BLaER1 treated with 17β-estradiol and CSF1 and Interleukin-3, amounts not matched to agents 10 nM and 100 nM (cell line): ENCODE results near the gene WNT7B.

ENCODE experiments used
- H3K27ac ChIP-seq, 11 experiments: shearing (Covaris generic); formaldehyde crosslinking; 2 replicates each; pipeline ENCODE4 v1.8.1; 2022
- H3K27me3 ChIP-seq, 11 experiments: shearing (Covaris generic); formaldehyde crosslinking; 2 replicates each; pipeline ENCODE4 v1.8.1; 2022
- H3K36me3 ChIP-seq, 11 experiments: shearing (Covaris generic); formaldehyde crosslinking; 2 replicates each; pipeline ENCODE4 v1.8.1; 2022
- H3K4me1 ChIP-seq, 10 experiments: shearing (Covaris generic); formaldehyde crosslinking; 2 replicates each; pipeline ENCODE4 v1.8.1; 2022
- H3K4me2 ChIP-seq, 11 experiments: shearing (Covaris generic); formaldehyde crosslinking; 2 replicates each; pipeline ENCODE4 v1.8.1; 2022
- H3K4me3 ChIP-seq, 10 experiments: shearing (Covaris generic); formaldehyde crosslinking; 2 replicates each; pipeline ENCODE4 v1.8.1; 2022
- H3K9ac ChIP-seq, 11 experiments: shearing (Covaris generic); formaldehyde crosslinking; 2 replicates each; pipeline ENCODE4 v1.8.1; 2022
- H3K9me3 ChIP-seq, 11 experiments: shearing (Covaris generic); formaldehyde crosslinking; replicated peaks in 1 of 11; 2 replicates each; pipeline ENCODE4 v1.8.1; 2022
- H4K20me1 ChIP-seq, 11 experiments: shearing (Covaris generic); formaldehyde crosslinking; 2 replicates each; pipeline ENCODE4 v1.8.1; 2022
- Cebpa-rat ChIP-seq, 11 experiments: shearing (Covaris generic); IDR thresholded peaks; 2 replicates each; pipeline ENCODE4 v1.8.1; 2022

WNT7B gene

DNA sequence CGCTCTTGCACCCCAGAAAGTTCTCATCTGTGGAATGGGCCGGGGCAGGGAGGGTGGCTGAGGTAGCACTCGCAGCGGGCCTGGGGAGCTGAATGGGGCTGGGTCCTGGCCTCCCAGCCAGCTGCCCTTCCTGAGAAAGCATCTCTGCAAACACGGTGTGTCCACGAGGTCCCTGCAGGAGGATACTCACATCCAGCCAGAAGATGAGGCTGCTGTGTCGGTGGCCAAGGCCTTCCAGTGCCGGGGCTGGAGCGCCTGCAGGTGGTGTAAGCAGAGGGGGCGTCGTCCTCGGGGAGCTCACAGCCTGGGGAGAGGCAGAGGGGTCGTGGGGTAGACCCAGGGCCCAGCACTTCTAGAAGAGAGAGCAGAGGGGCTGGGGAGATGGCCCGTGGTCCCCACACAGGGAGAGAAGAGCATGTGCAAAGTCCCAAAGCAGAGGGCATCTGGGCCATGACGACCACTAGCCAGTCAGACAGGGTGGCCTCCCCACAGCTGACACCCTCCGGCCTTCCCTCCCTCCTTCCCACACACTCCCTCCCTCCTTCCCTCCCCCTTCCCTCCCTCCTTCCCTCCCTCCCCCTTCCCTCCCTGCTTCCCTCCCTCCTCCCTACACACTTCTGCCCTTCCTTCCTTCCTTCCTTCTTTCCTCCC, 97.9 kb downstream of the WNT7B start:
- no peak for TF ChIP-seq Cebpa-rat (IDR thresholded peaks at IDR 0.05)
- H4K20me1 ChIP-seq, result peaks cover 0 to 72% (median 51%) of the 10 kb centered on the region in 11 experiments; a peak in 17 of 22 replicates
- peaks cover 13 to 47% (median 33%) of the 10 kb centered on the region in 10 experiments for H3K4me1 ChIP-seq
- H3K9ac ChIP-seq, result no peak overlapping the region
- no peaks in the 10 kb centered on the region for H3K9me3 ChIP-seq
- peak overlapping the region in 8 of 11 experiments; percentile 60 to 98 (median 90); a peak in 10 of 22 replicates for H3K4me2 ChIP-seq
- no peak overlapping the region for H3K4me3 ChIP-seq
- H3K27ac ChIP-seq, result no peak overlapping the region
- peaks cover 60 to 88% (median 85%) of the 10 kb centered on the region in 11 experiments for H3K27me3 ChIP-seq
- no peaks in the 10 kb centered on the region for H3K36me3 ChIP-seq

GRCh38 chr22:45878051-45878781, 98.7 kb downstream of the WNT7B start:
- peaks cover 0 to 4% (median 3%) of the 10 kb centered on the region in 11 experiments; a peak in 15 of 22 replicates for H3K9me3 ChIP-seq
- peaks cover 0 to 66% (median 48%) of the 10 kb centered on the region in 11 experiments; a peak in 17 of 22 replicates for H4K20me1 ChIP-seq
- no peaks in the 10 kb centered on the region for H3K36me3 ChIP-seq
- H3K27ac ChIP-seq, result no peak overlapping the region
- TF ChIP-seq Cebpa-rat (IDR thresholded peaks at IDR 0.05), result no peak
- H3K4me2 ChIP-seq, result peak overlapping the region; percentile 38 to 98 (median 77); a peak in 21 of 22 replicates
- peaks cover 13 to 47% (median 33%) of the 10 kb centered on the region in 10 experiments for H3K4me1 ChIP-seq
- 0 out of 22 replicates have a peak overlapping the region, but pooled peaks of 1 of the 11 experiments have one; percentile 2 for H3K9ac ChIP-seq
- peak overlapping the region in 7 of 10 experiments; percentile 5 to 50 (median 30); a peak in 6 of 20 replicates for H3K4me3 ChIP-seq
- peaks cover 60 to 87% (median 82%) of the 10 kb centered on the region in 11 experiments for H3K27me3 ChIP-seq

DNA sequence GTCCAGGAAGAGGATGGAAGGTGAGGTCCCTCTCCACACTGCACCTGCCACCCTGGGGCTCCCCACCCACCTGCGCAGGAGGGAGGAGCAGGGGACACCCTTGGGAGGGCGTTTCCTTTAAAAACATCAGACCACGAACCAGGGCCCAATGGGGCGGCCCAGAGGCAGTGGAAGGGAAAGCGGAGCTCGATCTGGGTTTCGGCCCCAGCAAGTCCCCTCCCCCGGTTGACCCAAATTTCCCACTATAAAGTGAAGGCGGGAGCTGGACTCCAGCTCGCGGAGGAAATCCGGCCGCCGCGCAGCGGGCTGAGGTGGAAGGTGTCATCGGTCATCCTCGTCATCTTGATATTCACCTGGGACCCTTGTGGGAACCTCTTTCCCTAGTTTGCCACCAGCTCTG, 99.3 kb downstream of the WNT7B start:
- Histone ChIP-seq H3K9me3 (peaks cover 5 to 10% (median 8%) of the 10 kb centered on the region in 11 experiments), H3K4me1 (peaks cover 13 to 47% (median 33%) of the 10 kb centered on the region in 10 experiments), H3K36me3 (0 out of 22 replicates have a peak, but pooled peaks cover 0 to 2% (median 0%) of the 10 kb centered on the region in 11 experiments), H3K27me3 (peaks cover 59 to 87% (median 78%) of the 10 kb centered on the region in 11 experiments), H4K20me1 (peaks cover 0 to 61% (median 46%) of the 10 kb centered on the region in 11 experiments; a peak in 17 of 22 replicates), H3K4me3 (peak overlapping the region in 7 of 10 experiments; percentile 5 to 50 (median 30); a peak in 9 of 20 replicates), H3K9ac (peak overlapping the region in 1 of 11 experiments; percentile 2; a peak in 1 of 22 replicates), H3K27ac (no peak overlapping the region), H3K4me2 (peak overlapping the region; percentile 38 to 98 (median 77); a peak in 21 of 22 replicates)
- TF ChIP-seq Cebpa-rat (IDR thresholded peaks at IDR 0.05), result no peak

DNA sequence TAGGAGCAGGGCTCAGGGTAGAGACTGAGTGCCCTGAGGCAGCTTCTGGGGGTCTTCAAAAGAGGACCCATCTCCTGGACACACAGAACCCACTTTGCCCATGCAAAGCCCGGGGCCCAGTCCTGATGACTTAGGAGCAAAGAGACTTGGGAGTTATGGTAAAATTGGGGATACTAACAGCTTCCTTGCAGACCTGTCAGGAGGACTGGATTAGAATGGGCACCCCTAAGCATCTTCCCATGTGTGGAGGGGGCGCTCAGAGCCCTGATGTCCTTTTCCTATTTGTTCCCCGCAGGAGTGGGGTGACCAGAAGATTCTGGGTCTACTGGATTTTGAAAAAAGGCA, 100.0 kb downstream of the WNT7B start:
- Histone ChIP-seq H3K4me3 (peak overlapping the region in 4 of 10 experiments; percentile 26 to 50 (median 38); a peak in 2 of 20 replicates), H3K4me2 (peak overlapping the region in 9 of 11 experiments; percentile 60 to 98 (median 88); a peak in 16 of 22 replicates), H3K9me3 (peaks cover 11 to 16% (median 14%) of the 10 kb centered on the region in 11 experiments), H3K36me3 (peaks cover 0 to 4% (median 0%) of the 10 kb centered on the region in 11 experiments; a peak in 2 of 22 replicates), H4K20me1 (peaks cover 0 to 55% (median 46%) of the 10 kb centered on the region in 11 experiments; a peak in 17 of 22 replicates), H3K27ac (no peak overlapping the region), H3K27me3 (peaks cover 57 to 85% (median 73%) of the 10 kb centered on the region in 11 experiments), H3K4me1 (peaks cover 13 to 47% (median 33%) of the 10 kb centered on the region in 10 experiments), H3K9ac (peak overlapping the region in 2 of 11 experiments; percentile 1 to 2; a peak in 1 of 22 replicates)
- no peak for TF ChIP-seq Cebpa-rat (IDR thresholded peaks at IDR 0.05)

GRCh38 chr22:45876136-45877035, 100.6 kb downstream of the WNT7B start:
- H3K36me3 ChIP-seq, result peaks cover 0 to 4% (median 0%) of the 10 kb centered on the region in 11 experiments; a peak in 2 of 22 replicates

GRCh38 chr22:45872659-45873263, 104.2 kb downstream of the WNT7B start:
- Histone ChIP-seq H3K4me3 (peak overlapping the region in 1 of 10 experiments; percentile 35; a peak in 1 of 20 replicates), H3K4me1 (peaks cover 7 to 20% (median 16%) of the 10 kb centered on the region in 10 experiments), H3K27me3 (peaks cover 47 to 74% (median 63%) of the 10 kb centered on the region in 11 experiments), H3K9ac (no peak overlapping the region), H4K20me1 (peaks cover 0 to 43% (median 28%) of the 10 kb centered on the region in 11 experiments; a peak in 16 of 22 replicates), H3K27ac (no peak overlapping the region), H3K36me3 (peaks cover 0 to 4% (median 0%) of the 10 kb centered on the region in 11 experiments; a peak in 2 of 22 replicates), H3K4me2 (no peak overlapping the region), H3K9me3 (peaks cover 11 to 19% (median 14%) of the 10 kb centered on the region in 11 experiments)
- TF ChIP-seq Cebpa-rat (IDR thresholded peaks at IDR 0.05), result no peak

More at GRCh38 chr22:45876136-45877035, 100.6 kb downstream of the WNT7B start:
- no peak overlapping the region for H3K27ac ChIP-seq
- H4K20me1 ChIP-seq, result peaks cover 0 to 50% (median 42%) of the 10 kb centered on the region in 11 experiments; a peak in 17 of 22 replicates
- H3K4me3 ChIP-seq, result no peak overlapping the region
- peaks cover 51 to 79% (median 67%) of the 10 kb centered on the region in 11 experiments for H3K27me3 ChIP-seq
- peaks cover 13 to 46% (median 33%) of the 10 kb centered on the region in 10 experiments for H3K4me1 ChIP-seq
- H3K4me2 ChIP-seq, result peak overlapping the region in 8 of 11 experiments; percentile 60 to 98 (median 90); a peak in 15 of 22 replicates
- H3K9me3 ChIP-seq, result peaks cover 11 to 19% (median 14%) of the 10 kb centered on the region in 11 experiments
- H3K9ac ChIP-seq, result 0 out of 22 replicates have a peak overlapping the region, but pooled peaks of 1 of the 11 experiments have one; percentile 1
- no peak for TF ChIP-seq Cebpa-rat (IDR thresholded peaks at IDR 0.05)

GRCh38 chr22:45871721-45872120, 105.2 kb downstream of the WNT7B start:
- no peak overlapping the region for H3K9ac ChIP-seq
- H3K4me2 ChIP-seq, result no peak overlapping the region
- peaks cover 0 to 4% (median 0%) of the 10 kb centered on the region in 11 experiments; a peak in 2 of 22 replicates for H3K36me3 ChIP-seq
- no peak overlapping the region for H3K27ac ChIP-seq
- no peak overlapping the region for H3K4me3 ChIP-seq
- peaks cover 5 to 12% (median 7%) of the 10 kb centered on the region in 10 experiments; a peak in 17 of 20 replicates for H3K4me1 ChIP-seq
- H3K27me3 ChIP-seq, result peaks cover 47 to 74% (median 63%) of the 10 kb centered on the region in 11 experiments
- no peak for TF ChIP-seq Cebpa-rat (IDR thresholded peaks at IDR 0.05)
- peaks cover 0 to 43% (median 28%) of the 10 kb centered on the region in 11 experiments; a peak in 18 of 22 replicates for H4K20me1 ChIP-seq
- peaks cover 11 to 19% (median 14%) of the 10 kb centered on the region in 11 experiments for H3K9me3 ChIP-seq
